SK-N-SH treated with all-trans-retinoic acid at 6 μM for 48 hours (cell line): ENCODE results near the gene C1orf115.

Source experiments
- ATAC-seq: fragments of 200-7000 bp; cut with Tn5 transposase; 3 replicates; pipeline ENCODE4 v1.9.1; 2020; ENCODE audit warnings: mild to moderate bottlenecking, moderate library complexity
- ARNTL ChIP-seq: fragments of 450-650 bp; formaldehyde crosslinking; IDR thresholded peaks from 2 replicates; pipeline ENCODE4 v1.5.0; 2020; ENCODE audit warnings: low read depth, mild to moderate bottlenecking, moderate library complexity, borderline replicate concordance
- BACH2 ChIP-seq: fragments of 250-450 bp; sonication (Bioruptor Pico); IDR thresholded peaks from 2 replicates; pipeline ENCODE4 v1.9.0; 2021; ENCODE audit warnings: mild to moderate bottlenecking, borderline replicate concordance
- CREB5 ChIP-seq: fragments of 250-450 bp; sonication (Bioruptor Pico); IDR thresholded peaks from 2 replicates; pipeline ENCODE4 v1.5.1; 2020; ENCODE audit warnings: low read depth, mild to moderate bottlenecking, moderate library complexity
- CSDC2 ChIP-seq: fragments of 250-450 bp; sonication (Bioruptor Pico); IDR thresholded peaks from 2 replicates; pipeline ENCODE4 v1.5.0; 2020; ENCODE audit warnings: mild to moderate bottlenecking, moderate library complexity
- CSRNP3 ChIP-seq: fragments of 250-450 bp; sonication (Bioruptor Pico); IDR thresholded peaks from 2 replicates; pipeline ENCODE4 v1.5.1; 2021; ENCODE audit warnings: mild to moderate bottlenecking, moderate library complexity
- ESRRG ChIP-seq: fragments of 250-450 bp; sonication (Bioruptor Pico); IDR thresholded peaks from 2 replicates; pipeline ENCODE4 v1.6.1; 2021; ENCODE audit warnings: mild to moderate bottlenecking
- ISL1 ChIP-seq: fragments of 250-450 bp; sonication (Bioruptor Pico); IDR thresholded peaks from 2 replicates; pipeline ENCODE4 v2.1.2; 2022; ENCODE audit warnings: mild to moderate bottlenecking, moderate library complexity
- OSR1 ChIP-seq: fragments of 250-450 bp; sonication (Bioruptor Pico); IDR thresholded peaks from 2 replicates; pipeline ENCODE4 v1.8.0; 2022; ENCODE audit warnings: moderate library complexity, mild to moderate bottlenecking, inconsistent platforms
- PATZ1 ChIP-seq: fragments of 250-450 bp; sonication (Bioruptor Pico); IDR thresholded peaks from 2 replicates; pipeline ENCODE4 v1.8.0; 2020; ENCODE audit warnings: mild to moderate bottlenecking, moderate library complexity, borderline replicate concordance
- POU6F1 ChIP-seq: fragments of 250-450 bp; sonication (Bioruptor Pico); IDR thresholded peaks from 2 replicates; pipeline ENCODE4 v1.8.0; 2021; ENCODE audit warnings: low read depth, mild to moderate bottlenecking, moderate library complexity, borderline replicate concordance
- PPARA ChIP-seq: fragments of 250-450 bp; sonication (Bioruptor Pico); IDR thresholded peaks from 2 replicates; pipeline ENCODE4 v1.5.0; 2020; ENCODE audit warnings: mild to moderate bottlenecking, borderline replicate concordance
- RARB ChIP-seq: fragments of 250-450 bp; sonication (Bioruptor Pico); IDR thresholded peaks from 2 replicates; pipeline ENCODE4 v1.8.0; 2021; ENCODE audit warnings: mild to moderate bottlenecking, moderate library complexity
- SNAI2 ChIP-seq: fragments of 250-450 bp; sonication (Bioruptor Pico); IDR thresholded peaks from 2 replicates; pipeline ENCODE4 v1.5.0; 2020; ENCODE audit warnings: mild to moderate bottlenecking, moderate library complexity
- TCF4 ChIP-seq: fragments of 250-450 bp; sonication (Bioruptor Pico); IDR thresholded peaks from 2 replicates; pipeline ENCODE4 v1.8.0; 2021; ENCODE audit warnings: mild to moderate bottlenecking, moderate library complexity, borderline replicate concordance
- TOX ChIP-seq: fragments of 250-450 bp; sonication (Bioruptor Pico); IDR thresholded peaks from 2 replicates; pipeline ENCODE4 v1.8.0; 2021; ENCODE audit warnings: mild to moderate bottlenecking, moderate library complexity, borderline replicate concordance
- TSHZ2 ChIP-seq: fragments of 250-450 bp; sonication (Bioruptor Pico); IDR thresholded peaks from 2 replicates; pipeline ENCODE4 v1.5.0; 2020; ENCODE audit warnings: mild to moderate bottlenecking, moderate library complexity
- ZC3H10 ChIP-seq: fragments of 250-450 bp; sonication (Bioruptor Pico); IDR thresholded peaks from 2 replicates; pipeline ENCODE4 v1.5.1; 2021; ENCODE audit warnings: mild to moderate bottlenecking, moderate library complexity
- ZFP3 ChIP-seq: fragments of 250-450 bp; sonication (Bioruptor Pico); IDR thresholded peaks from 2 replicates; pipeline ENCODE4 v1.5.0; 2020; ENCODE audit warnings: mild to moderate bottlenecking, moderate library complexity
- ZFP30 ChIP-seq: fragments of 450-650 bp; formaldehyde crosslinking; IDR thresholded peaks from 2 replicates; pipeline ENCODE4 v1.5.0; 2022; ENCODE audit warnings: mild to moderate bottlenecking, moderate library complexity
- ZNF70 ChIP-seq: fragments of 450-650 bp; formaldehyde crosslinking; IDR thresholded peaks from 2 replicates; pipeline ENCODE4 v1.5.0; 2020; ENCODE audit warnings: mild to moderate bottlenecking, moderate library complexity
- ZNF8 ChIP-seq: fragments of 450-650 bp; formaldehyde crosslinking; IDR thresholded peaks from 2 replicates; pipeline ENCODE4 v1.5.0; 2020; ENCODE audit warnings: mild to moderate bottlenecking, moderate library complexity

Gene C1orf115

GRCh38 chr1:220697326-220697725 lies 7.2 kb downstream of the C1orf115 start:
- ATAC-seq = no peak
- TF ChIP-seq ZFP30 (CRISPR knock-in tag) (no peak), RARB (no peak), PPARA (CRISPR knock-in tag) (no peak), SNAI2 (CRISPR knock-in tag) (no peak), TCF4 (CRISPR knock-in tag) (no peak), ARNTL (CRISPR knock-in tag) (no peak)
- TF ChIP-seq, all 23 proteins: peak for 0

- ATAC-seq = no peak
- TF ChIP-seq TSHZ2 (CRISPR knock-in tag) (no peak), ZNF70 (CRISPR knock-in tag) (no peak), TCF4 (CRISPR knock-in tag) (no peak), CSDC2 (CRISPR knock-in tag) (no peak), CSRNP3 (CRISPR knock-in tag) (no peak), POU6F1 (CRISPR knock-in tag) (no peak), ZC3H10 (no peak), ZFP3 (no peak), PATZ1 (CRISPR knock-in tag) (no peak), TOX (CRISPR knock-in tag) (no peak), ESRRG (CRISPR knock-in tag) (no peak), ZFP30 (CRISPR knock-in tag) (no peak), OSR1 (CRISPR knock-in tag) (no peak), RARB (no peak), BACH2 (CRISPR knock-in tag) (no peak), ARNTL (CRISPR knock-in tag) (no peak), ZNF8 (CRISPR knock-in tag) (no peak), ISL1 (CRISPR knock-in tag) (no peak)
Measured at GRCh38 chr1:220698607-220699016, 8.4 kb downstream of the C1orf115 start.

- no peak for ATAC-seq
- TF ChIP-seq CSDC2 (CRISPR knock-in tag) (no peak), ZC3H10 (no peak), CSRNP3 (CRISPR knock-in tag) (no peak), ZFP30 (CRISPR knock-in tag) (no peak), ZNF8 (CRISPR knock-in tag) (no peak), TOX (CRISPR knock-in tag) (no peak), OSR1 (CRISPR knock-in tag) (no peak), CREB5 (CRISPR knock-in tag) (no peak), TCF4 (CRISPR knock-in tag) (no peak), BACH2 (CRISPR knock-in tag) (no peak), POU6F1 (CRISPR knock-in tag) (no peak), ZNF70 (CRISPR knock-in tag) (no peak), ZFP3 (no peak), PPARA (CRISPR knock-in tag) (no peak), TSHZ2 (CRISPR knock-in tag) (no peak), ESRRG (CRISPR knock-in tag) (no peak)
Measured at GRCh38 chr1:220699044-220699443, 8.9 kb downstream of the C1orf115 start.
